ENCODE results near the gene CCL5. TPM values are rescaled to one million over a fixed set of nuclear protein-coding genes. Genes with fewer than 3 reads are reported as not detected.

CCL5 gene
- total and polyA plus RNA-seq, 2 experiments from 2014 or later: 1.1 to 1.4 TPM

GRCh38 chr17:35907691-35908090, 27.5 kb upstream of the CCL5 start:
- Histone ChIP-seq H3K4me3 (no peak overlapping the region), H4K20me1 (ENCODE audit: insufficient read depth, poor library complexity, severe bottlenecking) (no peaks in the 10 kb centered on the region), H3K9me2 (replicated peaks; ENCODE audit: insufficient read depth) (no peaks in the 10 kb centered on the region), H3K27ac (no peak overlapping the region), H3K9me3 (ENCODE audit: low read depth) (no peaks in the 10 kb centered on the region), H3K4me2 (no peak overlapping the region), H3K27me3 (no peaks in the 10 kb centered on the region), H2AFZ (no peak overlapping the region), H3K79me2 (no peaks in the 10 kb centered on the region), H3K36me3 (replicated peaks; ENCODE audit: insufficient read depth, low read depth) (no peaks in the 10 kb centered on the region), H3K4me1 (ENCODE audit: insufficient read depth) (no peaks in the 10 kb centered on the region)
- DNase-seq (ENCODE audit: low spot score): no peak
- WGBS (ENCODE audit: low lambda C conversion rate, missing lambda C conversion rate): 70% methylated on average over 5 of the region's 5 CpGs
- TF ChIP-seq EZH2 (IDR thresholded peaks at IDR 0.05; ENCODE audit: borderline replicate concordance): no peak
- no peak for TF ChIP-seq CTCF (IDR thresholded peaks at IDR 0.05; ENCODE audit: poor library complexity)
- TF ChIP-seq EZH2phosphoT487 (IDR thresholded peaks at IDR 0.05; ENCODE audit: low read depth, severe bottlenecking, unreplicated experiment): no peak

- H3K27me3 ChIP-seq: no peaks in the 10 kb centered on the region
- TF ChIP-seq EZH2phosphoT487 (IDR thresholded peaks at IDR 0.05; ENCODE audit: low read depth, severe bottlenecking, unreplicated experiment): no peak
- no peak for TF ChIP-seq EZH2 (IDR thresholded peaks at IDR 0.05; ENCODE audit: borderline replicate concordance)
- no peak for TF ChIP-seq CTCF (IDR thresholded peaks at IDR 0.05; ENCODE audit: poor library complexity)
- H3K79me2 ChIP-seq: no peaks in the 10 kb centered on the region
- no peaks in the 10 kb centered on the region for H3K4me1 ChIP-seq (ENCODE audit: insufficient read depth)
- WGBS (ENCODE audit: low lambda C conversion rate, missing lambda C conversion rate): 82% methylated on average over 3 of the region's 3 CpGs
- no peak overlapping the region for H2AFZ ChIP-seq
- H4K20me1 ChIP-seq (ENCODE audit: insufficient read depth, poor library complexity, severe bottlenecking): no peaks in the 10 kb centered on the region
- no peak overlapping the region for H3K4me2 ChIP-seq
- no peak for DNase-seq (ENCODE audit: low spot score)
- no peaks in the 10 kb centered on the region for H3K9me2 ChIP-seq (replicated peaks; ENCODE audit: insufficient read depth)
- no peaks in the 10 kb centered on the region for H3K36me3 ChIP-seq (replicated peaks; ENCODE audit: insufficient read depth, low read depth)
- H3K9me3 ChIP-seq (ENCODE audit: low read depth): no peaks in the 10 kb centered on the region
- no peak overlapping the region for H3K27ac ChIP-seq
- no peak overlapping the region for H3K4me3 ChIP-seq
These were observed 26.9 kb upstream of the CCL5 start for GRCh38 chr17:35906926-35907637.

GRCh38 chr17:35906191-35906925, 26.2 kb upstream of the CCL5 start:
- Histone ChIP-seq H3K4me3 (no peak overlapping the region), H3K27ac (no peak overlapping the region), H2AFZ (no peak overlapping the region), H3K4me2 (no peak overlapping the region), H3K9me3 (ENCODE audit: low read depth) (no peaks in the 10 kb centered on the region), H3K27me3 (no peaks in the 10 kb centered on the region), H3K4me1 (ENCODE audit: insufficient read depth) (no peaks in the 10 kb centered on the region), H3K36me3 (replicated peaks; ENCODE audit: insufficient read depth, low read depth) (no peaks in the 10 kb centered on the region), H4K20me1 (ENCODE audit: insufficient read depth, poor library complexity, severe bottlenecking) (no peaks in the 10 kb centered on the region), H3K9me2 (replicated peaks; ENCODE audit: insufficient read depth) (no peaks in the 10 kb centered on the region), H3K79me2 (no peaks in the 10 kb centered on the region)
- DNase-seq (ENCODE audit: low spot score): no peak
- WGBS (ENCODE audit: low lambda C conversion rate, missing lambda C conversion rate): 89% methylated on average over 5 of the region's 5 CpGs
- TF ChIP-seq EZH2 (IDR thresholded peaks at IDR 0.05; ENCODE audit: borderline replicate concordance) (no peak), EZH2phosphoT487 (IDR thresholded peaks at IDR 0.05; ENCODE audit: low read depth, severe bottlenecking, unreplicated experiment) (no peak), CTCF (IDR thresholded peaks at IDR 0.05; ENCODE audit: poor library complexity) (no peak)

Measured in hepatocyte (in vitro differentiated cells).